NCI-H2107 treated with DMSO at 0.1 percent for 48 hours (cell line): ENCODE data around the gene LMNTD1.
"Not testable (repeated sequence)": the region's sequence is repeated elsewhere in the genome, so short reads cannot be mapped to it uniquely, and the experiment has no call there.

Source experiments
- DNase-seq: peaks from one replicate; lab custom pipeline; 2025; ENCODE audit not compliant: unreplicated experiment; lab: John Stamatoyannopoulos, UW

Gene LMNTD1

DNA sequence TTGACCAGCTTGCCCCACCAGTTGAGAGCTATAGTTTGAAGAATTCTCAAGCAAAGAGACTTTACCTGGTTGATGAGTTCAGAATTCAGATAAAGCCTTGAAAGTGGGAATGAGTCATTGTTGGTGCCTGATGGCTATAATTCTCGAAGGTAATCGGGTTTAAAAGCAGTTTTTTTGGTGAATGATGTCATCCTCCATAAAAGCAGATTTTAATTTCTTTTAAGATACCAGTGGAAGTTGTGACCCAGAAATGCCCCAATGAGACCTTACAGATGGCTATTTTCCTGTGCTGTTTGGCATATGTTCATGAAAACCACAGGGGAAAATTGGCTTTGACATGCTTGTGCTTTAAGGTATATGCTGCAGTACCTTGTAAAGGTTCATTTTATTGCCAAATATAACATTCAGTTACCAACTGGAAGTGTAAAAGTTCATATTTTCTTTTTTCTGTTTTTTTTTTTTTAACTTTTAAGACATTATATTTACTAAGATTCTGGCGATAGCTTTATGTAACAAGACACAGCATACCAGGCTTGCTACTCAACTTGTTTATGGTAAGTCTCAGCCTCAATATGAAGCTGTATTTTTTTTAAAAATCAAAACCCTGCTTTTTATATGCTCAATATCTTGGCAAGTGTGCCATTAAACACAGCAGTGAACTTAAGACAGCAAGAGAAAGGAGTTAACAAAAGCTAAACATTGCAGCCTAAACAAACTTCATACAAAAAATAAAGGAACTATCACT is 119.3 kb downstream of the LMNTD1 start:
- no peak for DNase-seq

DNA sequence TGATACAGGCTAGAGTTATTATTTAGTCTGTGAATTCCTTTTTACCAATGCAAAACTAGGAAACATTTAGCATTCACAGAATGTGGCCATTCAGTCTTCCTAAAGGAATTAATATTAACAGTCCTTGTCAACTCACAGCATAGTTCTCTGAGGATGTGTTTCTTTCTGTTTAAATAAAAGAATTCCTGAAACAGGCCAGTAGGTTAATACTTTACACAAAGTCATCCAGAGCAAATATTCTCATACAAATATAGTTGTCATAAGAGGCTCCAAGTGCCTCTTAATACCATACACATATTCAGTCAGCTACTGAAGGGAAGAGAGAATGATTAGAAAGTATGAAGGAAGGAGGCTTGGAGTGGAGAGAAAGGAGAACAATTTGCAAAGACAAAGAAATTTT is 120.1 kb downstream of the LMNTD1 start:
- DNase-seq = no peak

DNA sequence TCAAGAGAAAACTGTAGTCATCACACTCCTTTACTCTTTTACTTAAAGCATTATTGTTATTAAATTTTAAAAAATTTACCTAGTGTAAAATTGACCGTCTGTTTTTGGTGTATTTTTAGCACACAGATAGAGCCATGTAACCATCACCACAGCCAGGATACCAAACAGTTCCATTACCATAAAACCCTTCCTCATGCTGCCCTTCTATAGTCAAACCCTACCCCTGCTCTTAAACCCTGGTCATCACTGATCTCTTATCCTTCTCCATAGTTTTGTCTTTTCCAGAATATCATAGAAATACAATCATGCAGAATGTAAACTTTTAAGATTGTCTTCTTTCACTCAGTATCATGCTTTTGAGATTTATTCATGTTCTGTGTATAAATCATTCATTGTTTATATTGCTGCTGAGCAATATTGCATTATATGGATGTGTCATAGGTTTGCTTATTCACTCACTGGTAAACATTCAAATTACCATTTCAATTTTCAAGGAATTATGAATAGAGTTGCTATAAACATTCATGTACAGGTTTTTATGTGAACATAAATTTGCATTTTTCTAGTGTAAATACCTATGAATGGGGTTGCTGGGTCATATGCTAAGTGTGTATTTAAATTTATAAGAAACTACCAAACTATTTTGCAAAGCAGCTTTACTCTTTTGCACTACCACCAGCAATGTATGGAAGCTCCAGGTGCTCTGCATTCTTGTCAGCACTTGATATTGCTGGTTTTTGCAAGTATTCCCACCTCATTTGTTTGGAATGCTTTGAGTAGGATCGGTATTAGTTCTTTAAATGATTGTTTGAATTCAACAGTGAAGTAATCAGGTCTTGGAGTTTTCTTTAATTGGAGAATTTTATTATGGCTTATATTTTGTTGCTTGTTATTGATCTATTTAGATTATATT is 125.5 kb downstream of the LMNTD1 start:
- DNase-seq = no peak

DNA sequence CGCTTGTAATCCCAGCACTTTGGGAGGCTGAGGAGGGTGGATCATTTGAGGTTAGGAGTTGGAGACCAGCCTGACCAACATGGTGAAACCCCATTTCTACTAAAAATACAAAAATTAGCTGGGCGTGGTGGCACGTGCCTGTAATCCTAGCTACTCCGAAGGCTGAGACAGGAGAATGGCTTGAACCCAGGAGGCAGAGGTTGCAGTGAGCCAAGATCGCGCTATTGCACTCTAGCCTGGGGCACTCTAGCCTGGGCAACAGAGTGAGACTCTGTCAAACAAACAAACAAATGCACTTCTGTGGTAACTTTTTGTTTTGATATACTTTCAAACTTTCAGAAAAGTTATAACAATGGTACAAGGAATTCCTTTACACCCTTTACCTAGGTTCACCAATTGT is 126.3 kb downstream of the LMNTD1 start:
- not testable (repeated sequence) for DNase-seq
